A673 (cell line): ENCODE results near the gene SBSN.

ENCODE experiments used
- EZH2 ChIP-seq: fragments of 200-600 bp; sonication (generic); IDR thresholded peaks from 2 replicates; pipeline ENCODE4 v1.6.1; 2017; ENCODE audit warnings: borderline replicate concordance, low read depth, mild to moderate bottlenecking, mixed read lengths, antibody characterized with exemption, low read length; ENCODE audit not compliant: poor library complexity, severe bottlenecking
- TF ChIP-seq, protein P1 (sequence below): fragments of 300-800, 200-600 bp; sonication (generic); conservative IDR thresholded peaks from 2 replicates; pipeline ENCODE4 v1.5.1; 2017; ENCODE audit warnings: low read depth, mild to moderate bottlenecking, antibody characterized with exemption, low read length, moderate library complexity, mixed read lengths

DNA sequence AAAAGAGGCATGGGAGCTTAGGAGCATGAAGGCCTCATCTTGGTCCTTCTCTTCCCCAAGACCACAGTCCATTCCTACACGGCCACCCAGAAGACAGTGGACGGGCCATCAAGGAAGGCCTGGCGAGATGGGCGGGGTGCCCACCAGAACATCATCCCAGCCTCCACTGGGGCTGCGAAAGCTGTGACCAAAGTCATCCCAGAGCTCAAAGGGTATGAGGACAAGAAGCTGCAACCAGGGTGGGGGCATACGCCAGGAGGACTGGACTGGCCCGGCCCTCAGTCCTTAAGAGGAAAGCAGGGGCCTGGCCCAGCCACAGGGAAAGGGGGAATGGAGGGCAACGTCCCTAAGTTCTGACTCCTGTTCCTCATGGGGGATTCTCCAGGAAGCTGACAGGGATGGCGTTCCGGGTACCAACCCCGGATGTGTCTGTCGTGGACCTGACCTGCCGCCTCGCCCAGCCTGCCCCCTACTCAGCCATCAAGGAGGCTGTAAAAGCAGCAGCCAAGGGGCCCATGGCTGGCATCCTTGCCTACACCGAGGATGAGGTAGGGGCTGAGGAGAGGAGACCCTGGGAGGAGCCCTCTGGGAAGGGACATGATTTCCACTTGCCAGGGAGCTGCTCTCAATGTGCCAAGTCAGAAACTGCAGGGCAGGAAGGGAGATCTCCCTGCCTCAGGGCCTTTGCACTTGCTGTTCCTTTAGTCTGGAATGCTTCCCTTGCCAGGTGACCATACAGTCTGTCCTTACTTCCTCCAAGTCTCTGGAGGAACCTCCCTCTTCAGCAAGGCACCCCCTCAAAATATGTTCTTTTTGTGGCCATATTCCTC, 15.4 kb upstream of the SBSN start:
- TF ChIP-seq, protein P1, sequence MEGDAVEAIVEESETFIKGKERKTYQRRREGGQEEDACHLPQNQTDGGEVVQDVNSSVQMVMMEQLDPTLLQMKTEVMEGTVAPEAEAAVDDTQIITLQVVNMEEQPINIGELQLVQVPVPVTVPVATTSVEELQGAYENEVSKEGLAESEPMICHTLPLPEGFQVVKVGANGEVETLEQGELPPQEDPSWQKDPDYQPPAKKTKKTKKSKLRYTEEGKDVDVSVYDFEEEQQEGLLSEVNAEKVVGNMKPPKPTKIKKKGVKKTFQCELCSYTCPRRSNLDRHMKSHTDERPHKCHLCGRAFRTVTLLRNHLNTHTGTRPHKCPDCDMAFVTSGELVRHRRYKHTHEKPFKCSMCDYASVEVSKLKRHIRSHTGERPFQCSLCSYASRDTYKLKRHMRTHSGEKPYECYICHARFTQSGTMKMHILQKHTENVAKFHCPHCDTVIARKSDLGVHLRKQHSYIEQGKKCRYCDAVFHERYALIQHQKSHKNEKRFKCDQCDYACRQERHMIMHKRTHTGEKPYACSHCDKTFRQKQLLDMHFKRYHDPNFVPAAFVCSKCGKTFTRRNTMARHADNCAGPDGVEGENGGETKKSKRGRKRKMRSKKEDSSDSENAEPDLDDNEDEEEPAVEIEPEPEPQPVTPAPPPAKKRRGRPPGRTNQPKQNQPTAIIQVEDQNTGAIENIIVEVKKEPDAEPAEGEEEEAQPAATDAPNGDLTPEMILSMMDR = no peak
- TF ChIP-seq EZH2 = no peak
